ENCODE measurements around the gene PGM3.

PGM3 gene

GRCh38 chr6:83216806-83217205 is 23.7 kb upstream of the PGM3 start:
- no peak overlapping the region for H3K4me3 ChIP-seq (ENCODE audit: low read depth, low read length)
- H3K27ac ChIP-seq (ENCODE audit: extremely low read depth, low read depth, low read length): no peak overlapping the region
- H3K4me1 ChIP-seq (ENCODE audit: control insufficient read depth, insufficient read depth, low read length): no peaks in the 10 kb centered on the region
- CTCF ChIA-PET: interaction anchor here (0.6 to 9.0 kb wide), 14 partner anchors 9 to 653 kb away, joined by 3 to 240 read pairs (median 3); partner anchors contain the start of genes DOP1A, PRSS35 and UBE3D
- POLR2A ChIA-PET: interaction anchor here (2.1 kb wide), 1 partner anchor 151 kb away, joined by 11 read pairs; the partner anchor contains the start of gene UBE3D
- TF ChIP-seq ZNF776 (tag by site-specific recombination; IDR thresholded peaks at IDR 0.05; ENCODE audit: borderline replicate concordance) (no peak), SP3 (tag by site-specific recombination; IDR thresholded peaks at IDR 0.05) (no peak), ZNF530 (tag by site-specific recombination; IDR thresholded peaks at IDR 0.05; ENCODE audit: low read depth) (no peak), ZNF433 (tag by site-specific recombination; IDR thresholded peaks at IDR 0.05; ENCODE audit: low read depth) (no peak), ZBTB6 (tag by site-specific recombination; IDR thresholded peaks at IDR 0.05) (no peak), ZNF391 (tag by site-specific recombination; IDR thresholded peaks at IDR 0.05; ENCODE audit: borderline replicate concordance, low read depth) (no peak), ZNF692 (tag by site-specific recombination; IDR thresholded peaks at IDR 0.05) (no peak), ZSCAN4 (tag by site-specific recombination; IDR thresholded peaks at IDR 0.05) (no peak), ZNF660 (tag by site-specific recombination; IDR thresholded peaks at IDR 0.05) (no peak), PRDM2 (tag by site-specific recombination; IDR thresholded peaks at IDR 0.05; ENCODE audit: borderline replicate concordance) (no peak), ZBTB44 (tag by site-specific recombination; IDR thresholded peaks at IDR 0.05) (no peak), ZNF600 (tag by site-specific recombination; IDR thresholded peaks at IDR 0.05) (no peak), ZNF76 (tag by site-specific recombination; IDR thresholded peaks at IDR 0.05; ENCODE audit: borderline replicate concordance, low read depth) (no peak), ZBTB8A (tag by site-specific recombination; IDR thresholded peaks at IDR 0.05) (no peak), KLF1 (tag by site-specific recombination; IDR thresholded peaks at IDR 0.05) (no peak), SP2 (tag by site-specific recombination; IDR thresholded peaks at IDR 0.05) (no peak), SP7 (tag by site-specific recombination; IDR thresholded peaks at IDR 0.05) (no peak), ZNF132 (tag by site-specific recombination; IDR thresholded peaks at IDR 0.05; ENCODE audit: borderline replicate concordance) (no peak), ZNF623 (tag by site-specific recombination; IDR thresholded peaks at IDR 0.05) (no peak), ZNF350 (tag by site-specific recombination; IDR thresholded peaks at IDR 0.05) (no peak)
- peaks cover 0 to 13% of the 10 kb centered on the region in 2 experiments; a peak in 1 of 3 replicates for H3K36me3 ChIP-seq (ENCODE audit: control insufficient read depth in 2 of 2, insufficient read depth in 1 of 2, low read length in 2 of 2)
- no peaks in the 10 kb centered on the region for H3K9me3 ChIP-seq (ENCODE audit: control insufficient read depth, insufficient read depth, low read depth, low read length)

Data from HEK293 (cell line).